ENCODE results near the gene RAB30.

RAB30 gene

DNA sequence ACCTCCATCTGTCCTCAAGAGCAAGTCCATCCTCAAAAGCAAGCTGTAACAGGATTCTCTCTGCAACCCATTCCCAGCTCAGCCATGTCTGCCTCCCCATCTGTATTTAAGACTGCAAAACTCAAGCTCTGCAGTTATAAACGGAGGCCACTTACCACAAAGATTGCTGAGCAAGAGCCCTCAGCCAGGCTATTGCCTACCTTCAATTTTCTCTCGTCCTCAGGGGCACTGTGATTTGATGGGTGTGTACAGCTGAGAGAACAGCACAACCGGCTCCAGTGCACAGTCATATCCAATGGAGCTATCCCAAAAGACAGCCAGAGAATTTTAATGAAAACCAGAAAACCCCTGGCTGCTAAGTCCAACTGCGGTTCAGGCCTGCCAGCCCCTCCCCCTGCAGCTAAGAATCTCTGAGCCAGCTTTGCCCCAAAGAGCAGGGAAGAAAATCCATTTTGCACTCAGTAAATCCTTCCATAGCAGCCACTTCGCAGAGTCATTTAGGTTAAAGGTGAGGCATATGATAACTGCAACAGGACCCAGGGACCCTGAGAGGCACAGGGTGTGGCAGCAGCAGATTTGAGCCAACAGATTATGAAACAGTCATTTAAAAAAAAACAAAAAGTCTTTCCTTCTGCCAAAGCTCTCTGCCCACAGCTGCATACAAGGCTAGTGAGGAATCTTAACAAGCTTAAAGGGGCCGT lies 37.6 kb downstream of the RAB30 start:
- no peaks in the 10 kb centered on the region for H3K27me3 ChIP-seq (ENCODE audit: insufficient read depth, low read depth)
- peak overlapping the region; percentile 35 for H3K27ac ChIP-seq
- no peak for TF ChIP-seq CTCF (conservative IDR thresholded peaks at IDR 0.05; ENCODE audit: low read depth, low read length)
- H3K4me2 ChIP-seq = peak overlapping the region; percentile 67
- H3K36me3 ChIP-seq (ENCODE audit: insufficient read depth) = no peaks in the 10 kb centered on the region
- H2AFZ ChIP-seq (ENCODE audit: low read depth) = peak overlapping the region; percentile 45
- H4K20me1 ChIP-seq (ENCODE audit: insufficient read depth) = no peaks in the 10 kb centered on the region
- H3K79me2 ChIP-seq (ENCODE audit: insufficient read depth, low read depth) = peaks cover 11% of the 10 kb centered on the region
- no peak overlapping the region for H3K4me3 ChIP-seq (IDR thresholded peaks at IDR 0.05; ENCODE audit: insufficient read depth, low read depth, low read length)
- H3K4me1 ChIP-seq (ENCODE audit: low read depth, poor library complexity, severe bottlenecking) = peaks cover 37% of the 10 kb centered on the region
- H3K9ac ChIP-seq = peak overlapping the region; percentile 7; the same call in 1 of the 2 replicates

- H3K27ac ChIP-seq = peak overlapping the region; percentile 35
- peak overlapping the region; percentile 67 for H3K4me2 ChIP-seq
- H4K20me1 ChIP-seq (ENCODE audit: insufficient read depth) = no peaks in the 10 kb centered on the region
- no peaks in the 10 kb centered on the region for H3K27me3 ChIP-seq (ENCODE audit: insufficient read depth, low read depth)
- peaks cover 37% of the 10 kb centered on the region for H3K4me1 ChIP-seq (ENCODE audit: low read depth, poor library complexity, severe bottlenecking)
- H3K4me3 ChIP-seq (IDR thresholded peaks at IDR 0.05; ENCODE audit: insufficient read depth, low read depth, low read length) = no peak overlapping the region
- no peak for TF ChIP-seq CTCF (conservative IDR thresholded peaks at IDR 0.05; ENCODE audit: low read depth, low read length)
- H3K79me2 ChIP-seq (ENCODE audit: insufficient read depth, low read depth) = peaks cover 11% of the 10 kb centered on the region
- H3K9ac ChIP-seq = peak overlapping the region; percentile 7; the same call in 1 of the 2 replicates
- H3K36me3 ChIP-seq (ENCODE audit: insufficient read depth) = no peaks in the 10 kb centered on the region
- H2AFZ ChIP-seq (ENCODE audit: low read depth) = peak overlapping the region; percentile 45; the same call in 1 of the 2 replicates
Measured at GRCh38 chr11:83033371-83033770, 38.3 kb downstream of the RAB30 start.

GRCh38 chr11:83031127-83031526 lies 40.6 kb downstream of the RAB30 start:
- Histone ChIP-seq H4K20me1 (ENCODE audit: insufficient read depth) (no peaks in the 10 kb centered on the region), H3K27me3 (ENCODE audit: insufficient read depth, low read depth) (no peaks in the 10 kb centered on the region), H3K4me1 (ENCODE audit: low read depth, poor library complexity, severe bottlenecking) (peaks cover 42% of the 10 kb centered on the region), H3K36me3 (ENCODE audit: insufficient read depth) (no peaks in the 10 kb centered on the region), H3K79me2 (ENCODE audit: insufficient read depth, low read depth) (peaks cover 11% of the 10 kb centered on the region), H3K4me3 (IDR thresholded peaks at IDR 0.05; ENCODE audit: insufficient read depth, low read depth, low read length) (no peak overlapping the region), H3K27ac (no peak overlapping the region), H3K4me2 (no peak overlapping the region), H3K9ac (no peak overlapping the region), H2AFZ (ENCODE audit: low read depth) (no peak overlapping the region)
- TF ChIP-seq CTCF (conservative IDR thresholded peaks at IDR 0.05; ENCODE audit: low read depth, low read length) = no peak

DNA sequence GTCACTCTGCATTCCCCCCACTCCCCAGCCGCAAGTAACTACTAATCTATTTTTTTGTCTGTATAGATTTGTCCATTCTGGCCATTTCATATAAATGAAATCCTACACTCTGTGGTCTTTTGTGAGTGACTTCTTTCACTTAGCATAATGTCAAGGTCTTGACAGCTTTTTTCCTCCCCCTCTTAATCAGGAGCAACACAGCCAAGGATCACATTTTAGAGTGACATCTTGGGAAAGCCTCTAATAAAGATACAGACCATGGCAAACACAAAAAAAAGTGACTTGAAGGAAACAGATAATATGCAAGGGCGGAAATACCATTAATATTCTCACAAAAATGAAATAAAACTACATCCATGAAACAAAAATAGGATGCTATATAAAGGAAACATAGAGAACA lies 43.9 kb downstream of the RAB30 start:
- Histone ChIP-seq H3K27me3 (ENCODE audit: insufficient read depth, low read depth) (no peaks in the 10 kb centered on the region), H3K4me2 (no peak overlapping the region), H3K27ac (no peak overlapping the region), H3K9ac (no peak overlapping the region), H3K36me3 (ENCODE audit: insufficient read depth) (no peaks in the 10 kb centered on the region), H3K4me3 (IDR thresholded peaks at IDR 0.05; ENCODE audit: insufficient read depth, low read depth, low read length) (no peak overlapping the region), H2AFZ (ENCODE audit: low read depth) (no peak overlapping the region), H3K79me2 (ENCODE audit: insufficient read depth, low read depth) (peaks cover 11% of the 10 kb centered on the region), H4K20me1 (ENCODE audit: insufficient read depth) (no peaks in the 10 kb centered on the region), H3K4me1 (ENCODE audit: low read depth, poor library complexity, severe bottlenecking) (peaks cover 45% of the 10 kb centered on the region)
- no peak for TF ChIP-seq CTCF (conservative IDR thresholded peaks at IDR 0.05; ENCODE audit: low read depth, low read length)

Data from KMS-11 (cell line).